HFFc6 (cell line): Measurements from ENCODE around the gene MYH10. TPM values are rescaled to one million over a fixed set of nuclear protein-coding genes. Genes with fewer than 3 reads are reported as not detected.

Experiments used
- DNase-seq: peaks from one replicate; pipeline ENCODE4 v3.0.0-alpha.2; 2018
- H3K27ac Mint-ChIP-seq: 2 replicates; pipeline ENCODE4 v1.8.0; 2020; ENCODE audit warnings: mild to moderate bottlenecking, mixed read lengths
- H3K27me3 Mint-ChIP-seq: 2 replicates; pipeline ENCODE4 v1.8.0; 2021; ENCODE audit warnings: mild to moderate bottlenecking, moderate library complexity, mixed read lengths; ENCODE audit not compliant: insufficient read depth
- H3K36me3 Mint-ChIP-seq: 2 replicates; pipeline ENCODE4 v1.8.0; 2021; ENCODE audit warnings: low read depth, mixed read lengths
- H3K4me1 Mint-ChIP-seq: 2 replicates; pipeline ENCODE4 v1.8.0; 2020; ENCODE audit warnings: low read depth, mixed read lengths
- H3K4me3 Mint-ChIP-seq: 2 replicates; pipeline ENCODE4 v1.8.0; 2020; ENCODE audit warnings: mild to moderate bottlenecking, moderate library complexity, mixed read lengths
- H3K9me3 Mint-ChIP-seq: 2 replicates; pipeline ENCODE4 v1.8.0; 2020; ENCODE audit warnings: mild to moderate bottlenecking, mixed read lengths
- CTCF ChIP-seq: fragments of 200-600 bp; sonication (generic); IDR thresholded peaks from 2 replicates; pipeline ENCODE4 v1.5.0; 2021; ENCODE audit warnings: antibody characterized with exemption, mild to moderate bottlenecking
- total RNA-seq, 6 experiments: library from RNA; stranded (reverse); fragmentation: NEBNext Ultra II Directional; extraction: Animal tissue kit (Norgen Biotek cat#: 25700); gene quantifications; 2 replicates in 1 of 6; 3 replicates in 5 of 6; pipeline ENCODE4 v1.2.3, GENCODE V29; 2021

MYH10 gene
- total RNA-seq, 6 experiments from 2014 or later, result 54.0 to 63.3 (median 58.3) TPM

GRCh38 chr17:8464941-8465340, 165.6 kb downstream of the MYH10 start:
- Mint-ChIP-seq H3K27me3 (peaks cover 2% of the 10 kb centered on the region), H3K4me1 (peaks cover 48% of the 10 kb centered on the region), H3K4me3 (no peak overlapping the region), H3K27ac (peak overlapping the region; percentile 38), H3K9me3 (no peaks in the 10 kb centered on the region), H3K36me3 (peaks cover 13% of the 10 kb centered on the region)
- no peak for TF ChIP-seq CTCF
- DNase-seq, result no peak

GRCh38 chr17:8463099-8463498, 167.4 kb downstream of the MYH10 start:
- peaks cover 48% of the 10 kb centered on the region for H3K4me1 Mint-ChIP-seq
- no peaks in the 10 kb centered on the region for H3K9me3 Mint-ChIP-seq
- H3K27ac Mint-ChIP-seq, result peak overlapping the region; percentile 78

GRCh38 chr17:8462564-8462963, 168.0 kb downstream of the MYH10 start:
- DNase-seq, result no peak
- peak overlapping the region; percentile 78 for H3K27ac Mint-ChIP-seq
- TF ChIP-seq CTCF, result no peak
- no peaks in the 10 kb centered on the region for H3K9me3 Mint-ChIP-seq
- peaks cover 9% of the 10 kb centered on the region for H3K36me3 Mint-ChIP-seq
- no peak overlapping the region for H3K4me3 Mint-ChIP-seq
- peaks cover 48% of the 10 kb centered on the region for H3K4me1 Mint-ChIP-seq
- peaks cover 2% of the 10 kb centered on the region; the same call in 1 of the 2 replicates for H3K27me3 Mint-ChIP-seq

More at GRCh38 chr17:8463099-8463498, 167.4 kb downstream of the MYH10 start:
- H3K36me3 Mint-ChIP-seq, result peaks cover 10% of the 10 kb centered on the region
- no peak for TF ChIP-seq CTCF
- no peak overlapping the region for H3K4me3 Mint-ChIP-seq
- H3K27me3 Mint-ChIP-seq, result peaks cover 2% of the 10 kb centered on the region; the same call in 1 of the 2 replicates
- peak; percentile 44 for DNase-seq

- peaks cover 30% of the 10 kb centered on the region for H3K4me1 Mint-ChIP-seq
- no peak overlapping the region for H3K4me3 Mint-ChIP-seq
- H3K27ac Mint-ChIP-seq, result no peak overlapping the region
- H3K36me3 Mint-ChIP-seq, result peaks cover 29% of the 10 kb centered on the region
- no peak for TF ChIP-seq CTCF
- H3K27me3 Mint-ChIP-seq, result no peaks in the 10 kb centered on the region
- no peaks in the 10 kb centered on the region for H3K9me3 Mint-ChIP-seq
- DNase-seq, result no peak
Observed at GRCh38 chr17:8459831-8460230, 170.7 kb downstream of the MYH10 start.

- Mint-ChIP-seq H3K27ac (no peak overlapping the region; the same call in 1 of the 2 replicates), H3K4me3 (no peak overlapping the region), H3K36me3 (peaks cover 32% of the 10 kb centered on the region), H3K27me3 (no peaks in the 10 kb centered on the region), H3K4me1 (peaks cover 26% of the 10 kb centered on the region), H3K9me3 (no peaks in the 10 kb centered on the region)
- TF ChIP-seq CTCF, result no peak
- DNase-seq, result no peak
Observed at GRCh38 chr17:8459107-8459506, 171.4 kb downstream of the MYH10 start.

GRCh38 chr17:8458128-8458527, 172.4 kb downstream of the MYH10 start:
- TF ChIP-seq CTCF, result no peak
- peaks cover 16% of the 10 kb centered on the region for H3K4me1 Mint-ChIP-seq
- H3K36me3 Mint-ChIP-seq, result peaks cover 36% of the 10 kb centered on the region
- no peak overlapping the region; the same call in 1 of the 2 replicates for H3K27ac Mint-ChIP-seq
- no peak overlapping the region for H3K4me3 Mint-ChIP-seq
- DNase-seq, result no peak
- H3K27me3 Mint-ChIP-seq, result no peaks in the 10 kb centered on the region
- no peaks in the 10 kb centered on the region for H3K9me3 Mint-ChIP-seq
